ENCODE data around the gene MYO1B.

MYO1B gene

DNA sequence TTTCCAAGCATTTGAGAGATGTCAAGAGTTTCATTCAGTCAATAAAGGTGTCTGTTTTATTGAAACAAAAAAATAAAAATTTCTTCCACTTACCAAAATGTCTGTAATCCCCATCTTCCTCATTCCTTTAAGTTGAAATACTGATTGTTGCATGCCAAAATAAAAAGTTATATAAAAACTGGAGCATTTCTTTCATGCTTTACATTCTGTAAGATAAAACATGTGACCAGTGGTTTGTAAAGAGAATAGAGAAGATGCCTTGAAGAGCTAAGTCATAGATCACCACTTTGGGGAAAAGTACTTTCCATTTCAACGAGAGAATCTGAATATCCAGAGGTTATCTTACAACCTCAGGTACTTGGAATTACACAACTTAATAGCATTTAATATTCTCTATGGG lies 35.9 kb upstream of the MYO1B start:
- H3K27me3 ChIP-seq (ENCODE audit: low read length): no peaks in the 10 kb centered on the region

DNA sequence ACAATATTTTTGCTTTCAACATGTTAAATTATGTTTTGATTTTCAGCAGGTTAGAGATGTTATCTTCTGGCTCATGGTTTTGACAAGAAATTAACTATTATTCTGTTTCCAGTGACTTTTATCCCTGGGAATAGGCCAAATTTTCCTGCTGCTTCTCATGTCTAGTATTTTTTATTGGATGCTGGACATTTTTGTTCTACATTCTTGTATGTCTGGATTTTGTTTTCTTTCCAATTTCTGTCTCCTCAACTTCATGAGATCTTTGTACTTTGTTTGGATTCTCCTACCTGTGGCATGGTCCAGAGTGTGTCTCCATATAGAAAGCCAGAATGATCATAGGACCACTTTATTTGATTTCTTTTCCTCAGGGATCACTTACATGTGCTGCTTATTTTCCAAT lies 33.1 kb upstream of the MYO1B start:
- no peak overlapping the region for H3K4me2 ChIP-seq (ENCODE audit: low read depth, low read length, poor library complexity, severe bottlenecking)
- no peaks in the 10 kb centered on the region for H3F3A ChIP-seq (ENCODE audit: insufficient read depth)
- H3K27me3 ChIP-seq (ENCODE audit: low read length): no peaks in the 10 kb centered on the region
- no peak overlapping the region for H3K27ac ChIP-seq (ENCODE audit: low read depth, low read length)
- no peaks in the 10 kb centered on the region for H3K36me3 ChIP-seq (ENCODE audit: low read length)
- no peak overlapping the region for H2AFZ ChIP-seq (ENCODE audit: low read depth, low read length, severe bottlenecking)
- no peaks in the 10 kb centered on the region for H3K79me2 ChIP-seq (ENCODE audit: insufficient read depth, low read length)
- TF ChIP-seq CTCF (IDR thresholded peaks at IDR 0.05; ENCODE audit: insufficient read depth, low read length, poor library complexity, severe bottlenecking): no peak
- no peak for TF ChIP-seq EZH2phosphoT487 (conservative IDR thresholded peaks at IDR 0.05; ENCODE audit: low read length)
- H4K20me1 ChIP-seq (ENCODE audit: low read depth, low read length): no peaks in the 10 kb centered on the region
- H3K9me2 ChIP-seq (replicated peaks; ENCODE audit: insufficient read depth, low read length): no peaks in the 10 kb centered on the region
- no peaks in the 10 kb centered on the region for H3K9me3 ChIP-seq (ENCODE audit: insufficient read depth, low read length)
- H3K9ac ChIP-seq (ENCODE audit: low read length): no peak overlapping the region
- no peak overlapping the region for H3K4me3 ChIP-seq (ENCODE audit: insufficient read depth, low read length, poor library complexity, severe bottlenecking)

More for the DNA sequence above, 35.9 kb upstream of the MYO1B start:
- Histone ChIP-seq H3K79me2 (ENCODE audit: insufficient read depth, low read length) (no peaks in the 10 kb centered on the region), H3K4me3 (ENCODE audit: insufficient read depth, low read length, poor library complexity, severe bottlenecking) (no peak overlapping the region), H3K27ac (ENCODE audit: low read depth, low read length) (no peak overlapping the region), H3K9ac (ENCODE audit: low read length) (no peak overlapping the region), H3K4me2 (ENCODE audit: low read depth, low read length, poor library complexity, severe bottlenecking) (no peak overlapping the region), H2AFZ (ENCODE audit: low read depth, low read length, severe bottlenecking) (no peak overlapping the region), H3K36me3 (ENCODE audit: low read length) (no peaks in the 10 kb centered on the region), H3F3A (ENCODE audit: insufficient read depth) (no peaks in the 10 kb centered on the region), H3K9me2 (replicated peaks; ENCODE audit: insufficient read depth, low read length) (no peaks in the 10 kb centered on the region), H3K9me3 (ENCODE audit: insufficient read depth, low read length) (no peaks in the 10 kb centered on the region), H4K20me1 (ENCODE audit: low read depth, low read length) (no peaks in the 10 kb centered on the region)
- TF ChIP-seq CTCF (IDR thresholded peaks at IDR 0.05; ENCODE audit: insufficient read depth, low read length, poor library complexity, severe bottlenecking) (no peak), EZH2phosphoT487 (conservative IDR thresholded peaks at IDR 0.05; ENCODE audit: low read length) (no peak)

GRCh38 chr2:191213333-191213732 lies 31.9 kb upstream of the MYO1B start:
- H3K9me3 ChIP-seq (ENCODE audit: insufficient read depth, low read length): no peaks in the 10 kb centered on the region
- H2AFZ ChIP-seq (ENCODE audit: low read depth, low read length, severe bottlenecking): no peak overlapping the region
- no peaks in the 10 kb centered on the region for H3K36me3 ChIP-seq (ENCODE audit: low read length)
- no peaks in the 10 kb centered on the region for H3F3A ChIP-seq (ENCODE audit: insufficient read depth)
- H3K9me2 ChIP-seq (replicated peaks; ENCODE audit: insufficient read depth, low read length): no peaks in the 10 kb centered on the region
- H4K20me1 ChIP-seq (ENCODE audit: low read depth, low read length): no peaks in the 10 kb centered on the region
- H3K27me3 ChIP-seq (ENCODE audit: low read length): no peaks in the 10 kb centered on the region
- TF ChIP-seq CTCF (IDR thresholded peaks at IDR 0.05; ENCODE audit: insufficient read depth, low read length, poor library complexity, severe bottlenecking) (no peak), EZH2phosphoT487 (conservative IDR thresholded peaks at IDR 0.05; ENCODE audit: low read length) (no peak)
- no peak overlapping the region for H3K4me2 ChIP-seq (ENCODE audit: low read depth, low read length, poor library complexity, severe bottlenecking)
- no peak overlapping the region for H3K27ac ChIP-seq (ENCODE audit: low read depth, low read length)
- H3K9ac ChIP-seq (ENCODE audit: low read length): no peak overlapping the region
- H3K79me2 ChIP-seq (ENCODE audit: insufficient read depth, low read length): no peaks in the 10 kb centered on the region
- no peak overlapping the region for H3K4me3 ChIP-seq (ENCODE audit: insufficient read depth, low read length, poor library complexity, severe bottlenecking)

All from SU-DHL-6 (cell line).